ENCODE data around the gene DDX1.
"Not testable (repeated sequence)": the region's sequence is repeated elsewhere in the genome, so short reads cannot be mapped to it uniquely, and the experiment has no call there.

DDX1 gene

GRCh38 chr2:15617778-15618448 is 26.2 kb downstream of the DDX1 start:
- peak; percentile 61 for FAIRE-seq

- no peak for FAIRE-seq
Observed at GRCh38 chr2:15618449-15618855, 26.8 kb downstream of the DDX1 start.

GRCh38 chr2:15619076-15619475 is 27.4 kb downstream of the DDX1 start:
- no peak for FAIRE-seq

- no peak for FAIRE-seq
Observed at GRCh38 chr2:15619510-15619909, 27.8 kb downstream of the DDX1 start.

GRCh38 chr2:15619938-15620337 is 28.3 kb downstream of the DDX1 start:
- no peak for FAIRE-seq

GRCh38 chr2:15620340-15620739 is 28.7 kb downstream of the DDX1 start:
- FAIRE-seq: no peak

GRCh38 chr2:15620857-15621471 is 29.3 kb downstream of the DDX1 start:
- FAIRE-seq: no peak

GRCh38 chr2:15621472-15621870 is 29.8 kb downstream of the DDX1 start:
- not testable (repeated sequence) for FAIRE-seq

GRCh38 chr2:15622214-15622613 is 30.5 kb downstream of the DDX1 start:
- FAIRE-seq: no peak

- no peak for FAIRE-seq
Observed at GRCh38 chr2:15622614-15623480, 31.2 kb downstream of the DDX1 start.

- FAIRE-seq: no peak
Observed at GRCh38 chr2:15623481-15623796, 31.8 kb downstream of the DDX1 start.

GRCh38 chr2:15623898-15624541 is 32.4 kb downstream of the DDX1 start:
- no peak for FAIRE-seq

GRCh38 chr2:15624903-15625302 is 33.2 kb downstream of the DDX1 start:
- FAIRE-seq: no peak

- FAIRE-seq: no peak
Observed at GRCh38 chr2:15625344-15626036, 33.8 kb downstream of the DDX1 start.

- FAIRE-seq: no peak
Observed at GRCh38 chr2:15626126-15626525, 34.5 kb downstream of the DDX1 start.

- FAIRE-seq: no peak
Observed at GRCh38 chr2:15626967-15627366, 35.3 kb downstream of the DDX1 start.

GRCh38 chr2:15627817-15628684 is 36.4 kb downstream of the DDX1 start:
- no peak for FAIRE-seq

GRCh38 chr2:15628899-15629855 is 37.5 kb downstream of the DDX1 start:
- FAIRE-seq: no peak

GRCh38 chr2:15630121-15630977 is 38.7 kb downstream of the DDX1 start:
- FAIRE-seq: no peak
